GM21526 (cell line): ENCODE measurements around the gene KIF6.
"Not testable (repeated sequence)": the region's sequence is repeated elsewhere in the genome, so short reads cannot be mapped to it uniquely, and the experiment has no call there.

Experiments used
- ATAC-seq: cut with Tn5 transposase; IDR thresholded peaks from one replicate; pipeline ENCODE4 v1.9.1; 2021; ENCODE audit warnings: moderate library complexity; ENCODE audit not compliant: unreplicated experiment, low FRiP score

KIF6 gene

DNA sequence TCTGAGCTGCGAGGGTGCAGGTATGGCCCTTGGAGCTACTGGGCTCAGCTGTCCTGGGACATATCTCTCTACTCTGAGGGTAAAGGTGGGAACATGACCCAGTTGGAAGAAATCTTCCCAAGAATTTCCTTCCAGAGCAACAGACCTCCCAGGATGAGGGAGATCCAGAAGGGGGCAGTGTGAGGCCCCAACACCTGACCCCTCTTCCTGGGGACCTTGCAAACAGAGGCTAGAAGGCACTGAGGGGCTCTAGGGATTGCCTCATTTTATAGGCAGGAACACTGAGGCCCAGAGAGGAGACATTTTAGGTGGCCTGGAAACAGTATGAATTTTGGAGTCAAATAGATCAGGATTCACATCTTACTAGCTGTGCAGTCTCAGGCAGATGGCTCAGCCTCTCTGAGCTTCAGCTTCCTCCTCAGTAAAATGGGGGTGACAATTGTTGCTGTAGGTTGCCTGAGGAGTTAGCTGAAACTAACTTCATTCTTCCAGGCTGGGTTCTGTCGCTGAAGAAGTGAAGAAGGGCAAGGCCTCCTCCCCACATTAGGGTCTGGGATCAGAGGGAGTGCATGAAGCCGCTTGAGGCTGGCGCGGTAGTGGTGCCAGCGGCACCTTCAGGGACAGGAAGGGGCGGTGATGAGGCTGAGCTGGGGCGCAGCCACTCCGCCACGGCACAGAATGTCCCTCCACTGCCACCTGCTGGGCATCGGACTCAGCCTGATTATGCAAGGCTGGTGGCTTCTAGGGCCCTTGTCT, 422.4 kb downstream of the KIF6 start:
- peak; percentile 78 for ATAC-seq

DNA sequence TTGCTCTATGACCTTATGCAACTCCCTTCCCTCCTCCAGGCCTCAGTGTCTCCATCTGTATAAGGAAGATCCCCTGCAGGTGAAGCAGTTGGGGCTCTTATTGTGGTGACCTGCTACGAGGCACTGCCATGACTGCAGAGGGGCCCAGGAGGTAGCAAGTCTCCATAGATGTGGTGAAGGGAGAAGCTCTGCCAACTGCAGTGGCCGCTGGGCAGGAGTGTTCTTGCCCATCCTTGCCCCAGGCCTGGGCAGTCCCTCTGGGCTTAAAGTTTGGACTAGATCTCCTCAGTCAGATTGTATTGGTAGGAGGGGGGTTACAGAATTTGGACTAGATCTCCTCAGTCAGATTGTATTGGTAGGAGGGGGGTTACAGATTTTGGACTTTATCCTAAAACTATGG, 423.2 kb downstream of the KIF6 start:
- no peak for ATAC-seq

GRCh38 chr6:39301606-39302005, 423.6 kb downstream of the KIF6 start:
- ATAC-seq = no peak

- no peak for ATAC-seq
Measured at GRCh38 chr6:39300739-39301138, 424.5 kb downstream of the KIF6 start.

GRCh38 chr6:39298061-39298460, 427.1 kb downstream of the KIF6 start:
- ATAC-seq = no peak

- no peak for ATAC-seq
Measured at GRCh38 chr6:39296745-39297640, 428.2 kb downstream of the KIF6 start.

GRCh38 chr6:39295611-39296011, 429.6 kb downstream of the KIF6 start:
- ATAC-seq = no peak

GRCh38 chr6:39294899-39295298, 430.3 kb downstream of the KIF6 start:
- no peak for ATAC-seq

- no peak for ATAC-seq
Measured at GRCh38 chr6:39294133-39294532, 431.1 kb downstream of the KIF6 start.

GRCh38 chr6:39292637-39293036, 432.6 kb downstream of the KIF6 start:
- no peak for ATAC-seq

- ATAC-seq = no peak
Measured at GRCh38 chr6:39289490-39289889, 435.7 kb downstream of the KIF6 start.

DNA sequence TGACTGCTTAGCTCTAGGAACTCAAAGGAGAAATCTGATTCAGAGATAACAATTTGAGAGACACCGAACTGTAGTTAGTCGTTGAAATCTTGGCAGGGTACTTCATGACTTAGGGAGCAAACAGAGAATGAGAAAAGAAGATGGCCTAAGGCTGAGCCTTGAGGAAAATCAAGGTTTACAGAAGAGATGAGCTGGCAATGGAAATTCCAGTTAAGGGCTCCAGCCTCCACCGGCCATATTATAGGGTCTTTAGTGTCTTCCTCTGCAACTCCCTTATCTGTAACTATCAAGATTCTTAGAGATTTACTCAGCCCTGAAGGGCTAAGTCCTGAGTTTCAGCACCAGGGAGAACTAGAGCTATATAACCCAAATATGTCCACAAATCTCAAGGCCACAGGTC, 437.6 kb downstream of the KIF6 start:
- no peak for ATAC-seq

- ATAC-seq = not testable (repeated sequence)
Measured at GRCh38 chr6:39286596-39286995, 438.6 kb downstream of the KIF6 start.

GRCh38 chr6:39282774-39283173, 442.4 kb downstream of the KIF6 start:
- ATAC-seq = no peak

DNA sequence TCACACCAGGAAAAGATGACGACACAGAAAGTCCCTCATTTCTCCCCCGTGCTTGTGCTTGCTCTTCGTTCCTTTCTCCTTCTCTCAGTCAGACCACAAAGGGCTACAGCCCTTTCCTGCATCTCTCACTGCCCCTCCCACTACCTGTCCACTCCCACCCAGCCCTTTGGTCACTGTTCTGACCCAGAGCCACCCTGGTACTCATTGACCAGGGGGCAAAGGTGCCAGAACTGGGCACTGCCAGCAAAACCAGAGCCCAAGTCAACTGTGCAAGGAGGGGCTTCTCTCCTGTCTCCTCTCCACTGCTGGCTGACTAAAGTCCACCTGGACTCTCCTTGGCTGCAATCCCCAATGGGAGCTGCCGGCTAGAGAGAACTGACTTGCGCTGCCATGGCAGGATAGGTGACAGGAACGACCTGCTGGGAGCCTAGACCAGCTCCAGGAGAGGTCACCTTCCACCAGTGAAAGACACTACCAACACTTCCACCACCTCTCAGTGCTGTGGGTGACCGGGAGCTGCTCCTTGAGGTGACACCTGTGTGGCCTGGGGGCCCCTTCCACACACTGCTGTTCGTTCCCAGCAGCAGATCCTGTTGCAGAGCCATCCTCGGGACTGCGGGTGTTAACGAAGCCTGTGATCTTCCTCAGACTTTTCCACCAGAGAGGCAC, 443.8 kb downstream of the KIF6 start:
- no peak for ATAC-seq

- no peak for ATAC-seq
Measured at GRCh38 chr6:39280247-39280731, 444.9 kb downstream of the KIF6 start.
